ENCODE data around the gene NUCKS1. TPM values are rescaled to one million over a fixed set of nuclear protein-coding genes. Genes with fewer than 3 reads are reported as not detected.

The NUCKS1 gene
- total RNA-seq, 5 donors from 2014 or later (not counting 1 experiment from before 2014, with no cell fraction given) = 84.0 to 101 (median 94.6) TPM

- WGBS (ENCODE audit: insufficient coverage) = 100% methylated on average over 6 of the region's 13 CpGs
- H3K4me3 ChIP-seq (ENCODE audit: control insufficient read depth in 1 of 2, extremely low read depth in 1 of 2, low read length in 1 of 2) = no peak overlapping the region
- Mint-ChIP-seq H3K4me1 (peaks cover 28 to 35% (median 33%) of the 10 kb centered on the region in 3 donors), H3K9me3 (no peaks in the 10 kb centered on the region), H3K36me3 (no peaks in the 10 kb centered on the region), H3K4me3 (peak overlapping the region; percentile 93 to 95 (median 93)), H3K27me3 (no peaks in the 10 kb centered on the region), H3K27ac (peak overlapping the region; percentile 96 to 99)
- H3K4me1 ChIP-seq (ENCODE audit: control insufficient read depth in 1 of 2, extremely low read depth in 1 of 2, insufficient read depth in 2 of 2, low read length in 2 of 2) = peaks cover 8 to 23% of the 10 kb centered on the region in 2 experiments
- peaks cover 0 to 5% of the 10 kb centered on the region in 2 donors for H3K36me3 ChIP-seq (ENCODE audit: control insufficient read depth in 2 of 2, extremely low read depth in 1 of 2, insufficient read depth in 1 of 2, low read length in 1 of 2)
- DNase-seq (peak in 1 of 35 experiments; percentile 54), ATAC-seq (replicated peaks in 1 of 4) (no peak)
- H3K9me3 ChIP-seq = no peaks in the 10 kb centered on the region
- H3K27ac ChIP-seq (ENCODE audit: low read length) = no peak overlapping the region
- CTCF ChIA-PET = no interaction called here
- POLR2A ChIA-PET = interaction anchor here in 1 of 2 donors (0.5 kb wide), 1 partner anchor 33 kb away, joined by 3 read pairs; no protein-coding TSS in a partner anchor
- H3K27me3 ChIP-seq (replicated peaks in 1 of 2; ENCODE audit: control insufficient read depth in 2 of 2, extremely low read depth in 1 of 2, insufficient read depth in 2 of 2, low read length in 1 of 2) = no peaks in the 10 kb centered on the region
Measured at GRCh38 chr1:205751036-205751651, 1.2 kb upstream of the NUCKS1 start.

- peaks cover 42 to 49% (median 42%) of the 10 kb centered on the region in 3 donors for H3K4me1 Mint-ChIP-seq
- POLR2A ChIA-PET = interaction anchor here (0.6 to 1.3 kb wide), 5 partner anchors 10 to 806 kb away, joined by 3 to 7 read pairs (median 3); no protein-coding TSS in a partner anchor
- CTCF ChIA-PET = interaction anchor here in 1 of 2 donors (2.0 kb wide), 1 partner anchor 33 kb away, joined by 8 read pairs; no protein-coding TSS in a partner anchor
- 0% methylated on average over 43 of the region's 81 CpGs for WGBS (ENCODE audit: insufficient coverage)
- Histone ChIP-seq H3K27me3 (replicated peaks in 1 of 2; ENCODE audit: control insufficient read depth in 2 of 2, extremely low read depth in 1 of 2, insufficient read depth in 2 of 2, low read length in 1 of 2) (no peaks in the 10 kb centered on the region), H3K36me3 (ENCODE audit: control insufficient read depth in 2 of 2, extremely low read depth in 1 of 2, insufficient read depth in 1 of 2, low read length in 1 of 2) (peaks cover 0 to 5% of the 10 kb centered on the region in 2 donors), H3K4me3 (ENCODE audit: control insufficient read depth in 1 of 2, extremely low read depth in 1 of 2, low read length in 1 of 2) (peak overlapping the region; percentile 86 to 90), H3K27ac (ENCODE audit: low read length) (peak overlapping the region; percentile 86), H3K9me3 (no peaks in the 10 kb centered on the region), H3K4me1 (ENCODE audit: control insufficient read depth in 1 of 2, extremely low read depth in 1 of 2, insufficient read depth in 2 of 2, low read length in 2 of 2) (peaks cover 8 to 24% of the 10 kb centered on the region in 2 experiments)
- peak overlapping the region; percentile 96 to 99 for H3K27ac Mint-ChIP-seq
- H3K9me3 Mint-ChIP-seq = no peaks in the 10 kb centered on the region
- ATAC-seq (replicated peaks in 1 of 4) (peak; percentile 80 to 85 (median 83)), DNase-seq (peak; percentile 86 to 98 (median 96))
- peak overlapping the region; percentile 93 to 98 (median 96) for H3K4me3 Mint-ChIP-seq
- H3K36me3 Mint-ChIP-seq = no peaks in the 10 kb centered on the region
- no peaks in the 10 kb centered on the region for H3K27me3 Mint-ChIP-seq
Measured at GRCh38 chr1:205749234-205750137, 496 bp downstream of the NUCKS1 start.

DNA sequence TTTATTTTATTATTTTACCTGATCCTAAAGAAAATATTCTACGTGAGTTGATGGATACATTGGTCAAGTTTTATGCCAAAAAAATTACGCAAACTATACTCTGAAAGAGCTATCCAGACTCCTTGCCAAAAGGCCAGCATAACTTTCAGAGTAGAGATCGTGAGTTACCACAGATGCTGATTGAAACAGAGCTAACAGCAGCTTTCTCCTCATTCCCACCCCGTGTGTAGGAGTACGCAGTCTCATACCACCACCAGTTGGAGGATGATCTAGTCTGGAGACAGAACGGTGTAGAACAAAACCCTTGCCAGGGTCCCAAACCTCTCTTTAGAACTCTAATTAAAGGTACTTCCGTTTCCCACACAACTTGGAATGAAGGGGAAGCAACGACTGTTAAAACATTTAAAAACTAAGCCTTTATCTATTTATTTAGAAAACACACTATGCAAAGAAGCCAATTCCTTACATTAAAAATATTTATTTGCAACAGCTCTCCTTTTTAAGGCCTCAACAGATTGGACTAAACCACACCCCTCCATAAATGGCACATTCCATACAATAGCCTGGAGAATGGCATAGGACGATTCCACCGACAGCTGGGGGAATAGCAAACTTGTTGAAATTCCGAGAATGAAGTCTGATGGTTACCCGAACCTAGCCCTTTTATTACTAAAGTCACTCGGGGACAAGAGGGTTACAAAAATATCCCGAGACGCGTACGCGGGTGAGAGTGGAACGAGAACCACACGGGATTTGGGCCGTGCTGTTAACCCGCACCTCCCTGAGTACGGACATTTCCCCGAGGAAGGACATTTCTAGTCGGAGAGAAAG is 1.4 kb downstream of the NUCKS1 start:
- Mint-ChIP-seq H3K27ac (peak overlapping the region; percentile 90 to 96), H3K9me3 (no peaks in the 10 kb centered on the region), H3K4me1 (peaks cover 48 to 55% (median 49%) of the 10 kb centered on the region in 3 donors), H3K4me3 (peak overlapping the region; percentile 93 to 98 (median 96)), H3K27me3 (no peaks in the 10 kb centered on the region), H3K36me3 (no peaks in the 10 kb centered on the region)
- peaks cover 8 to 29% of the 10 kb centered on the region in 2 experiments for H3K4me1 ChIP-seq (ENCODE audit: control insufficient read depth in 1 of 2, extremely low read depth in 1 of 2, insufficient read depth in 2 of 2, low read length in 2 of 2)
- ChIA-PET CTCF (interaction anchor here in 1 of 2 donors (0.7 to 2.0 kb wide), 2 partner anchors 25 to 34 kb away, joined by 5 to 8 read pairs; no protein-coding TSS in a partner anchor), POLR2A (interaction anchor here (0.6 to 1.3 kb wide), 6 partner anchors 25 to 72 kb away, joined by 3 to 5 read pairs (median 3); no protein-coding TSS in a partner anchor)
- H3K4me3 ChIP-seq (ENCODE audit: control insufficient read depth in 1 of 2, extremely low read depth in 1 of 2, low read length in 1 of 2) = peak overlapping the region; percentile 86 to 90
- H3K27ac ChIP-seq (ENCODE audit: low read length) = peak overlapping the region; percentile 78
- no peaks in the 10 kb centered on the region for H3K27me3 ChIP-seq (replicated peaks in 1 of 2; ENCODE audit: control insufficient read depth in 2 of 2, extremely low read depth in 1 of 2, insufficient read depth in 2 of 2, low read length in 1 of 2)
- 1% methylated on average over 14 of the region's 25 CpGs for WGBS (ENCODE audit: insufficient coverage)
- ATAC-seq (replicated peaks in 1 of 4) = peak; percentile 0 to 6 (median 1)
- no peaks in the 10 kb centered on the region for H3K9me3 ChIP-seq
- H3K36me3 ChIP-seq (ENCODE audit: control insufficient read depth in 2 of 2, extremely low read depth in 1 of 2, insufficient read depth in 1 of 2, low read length in 1 of 2) = peaks cover 0 to 5% of the 10 kb centered on the region in 2 donors
- peak in 11 of 35 experiments; percentile 7 to 59 (median 36) for DNase-seq

GRCh38 chr1:205746757-205747412 is 3.1 kb downstream of the NUCKS1 start:
- H3K27ac Mint-ChIP-seq = peak overlapping the region; percentile 30 to 62
- H3K4me1 Mint-ChIP-seq = peaks cover 53 to 69% (median 58%) of the 10 kb centered on the region in 3 donors
- no peaks in the 10 kb centered on the region for H3K27me3 ChIP-seq (replicated peaks in 1 of 2; ENCODE audit: control insufficient read depth in 2 of 2, extremely low read depth in 1 of 2, insufficient read depth in 2 of 2, low read length in 1 of 2)
- ChIA-PET POLR2A (interaction anchor here (0.6 to 1.2 kb wide), 4 partner anchors 14 to 1908 kb away, joined by 3 to 8 read pairs (median 4); no protein-coding TSS in a partner anchor), CTCF (interaction anchor here in 1 of 2 donors (0.8 kb wide), 1 partner anchor 22 kb away, joined by 3 read pairs; no protein-coding TSS in a partner anchor)
- peak overlapping the region; percentile 17 to 96 (median 23) for H3K4me3 Mint-ChIP-seq
- no peaks in the 10 kb centered on the region for H3K36me3 Mint-ChIP-seq
- no peaks in the 10 kb centered on the region for H3K9me3 Mint-ChIP-seq
- H3K36me3 ChIP-seq (ENCODE audit: control insufficient read depth in 2 of 2, extremely low read depth in 1 of 2, insufficient read depth in 1 of 2, low read length in 1 of 2) = peaks cover 0 to 5% of the 10 kb centered on the region in 2 donors
- H3K4me3 ChIP-seq (ENCODE audit: control insufficient read depth in 1 of 2, extremely low read depth in 1 of 2, low read length in 1 of 2) = no peak overlapping the region
- H3K4me1 ChIP-seq (ENCODE audit: control insufficient read depth in 1 of 2, extremely low read depth in 1 of 2, insufficient read depth in 2 of 2, low read length in 2 of 2) = peaks cover 10 to 29% of the 10 kb centered on the region in 2 experiments
- no peak overlapping the region for H3K27ac ChIP-seq (ENCODE audit: low read length)
- DNase-seq (no peak), ATAC-seq (replicated peaks in 1 of 4) (no peak)
- no CpG with 5 or more reads among the region's 5 CpGs for WGBS (ENCODE audit: insufficient coverage)
- no peaks in the 10 kb centered on the region for H3K9me3 ChIP-seq
- H3K27me3 Mint-ChIP-seq = no peaks in the 10 kb centered on the region

DNA sequence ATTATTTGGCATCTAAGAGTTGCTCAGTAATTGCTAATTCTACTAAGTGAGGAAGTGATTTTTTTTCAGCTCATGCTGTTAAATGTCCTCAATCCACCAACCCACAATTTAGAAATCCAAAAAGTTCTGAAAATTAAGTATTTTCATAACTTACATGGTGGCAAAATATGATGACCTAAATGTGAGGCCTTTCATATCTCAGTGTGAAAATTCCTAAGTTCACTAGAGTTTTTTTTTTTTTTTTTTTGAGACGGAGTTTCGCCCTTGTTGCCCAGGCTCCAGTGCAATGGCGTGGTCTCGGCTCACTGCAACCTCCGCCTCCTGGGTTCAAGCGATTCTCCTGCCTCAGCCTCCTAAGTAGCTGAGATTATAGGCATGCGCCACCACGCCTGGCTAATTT is 5.6 kb downstream of the NUCKS1 start:
- H3K4me3 ChIP-seq (ENCODE audit: control insufficient read depth in 1 of 2, extremely low read depth in 1 of 2, low read length in 1 of 2) = no peak overlapping the region
- H3K9me3 ChIP-seq = no peaks in the 10 kb centered on the region
- ChIA-PET POLR2A (interaction anchor here in 1 of 2 donors (1.5 kb wide), 1 partner anchor 67 kb away, joined by 11 read pairs; no protein-coding TSS in a partner anchor), CTCF (interaction anchor here in 1 of 2 donors (0.6 kb wide), 1 partner anchor 356 kb away, joined by 4 read pairs; no protein-coding TSS in a partner anchor)
- WGBS (ENCODE audit: insufficient coverage) = no CpG with 5 or more reads among the region's 8 CpGs
- H3K27me3 ChIP-seq (replicated peaks in 1 of 2; ENCODE audit: control insufficient read depth in 2 of 2, extremely low read depth in 1 of 2, insufficient read depth in 2 of 2, low read length in 1 of 2) = no peaks in the 10 kb centered on the region
- Mint-ChIP-seq H3K27me3 (no peaks in the 10 kb centered on the region), H3K27ac (peak overlapping the region in 1 of 2 donors; percentile 1), H3K4me3 (no peak overlapping the region), H3K36me3 (no peaks in the 10 kb centered on the region), H3K9me3 (no peaks in the 10 kb centered on the region), H3K4me1 (peaks cover 65 to 72% (median 65%) of the 10 kb centered on the region in 3 donors)
- H3K36me3 ChIP-seq (ENCODE audit: control insufficient read depth in 2 of 2, extremely low read depth in 1 of 2, insufficient read depth in 1 of 2, low read length in 1 of 2) = peaks cover 0 to 5% of the 10 kb centered on the region in 2 donors
- no peak for DNase-seq
- H3K27ac ChIP-seq (ENCODE audit: low read length) = no peak overlapping the region
- no peak for ATAC-seq (replicated peaks in 1 of 4)
- peaks cover 11 to 27% of the 10 kb centered on the region in 2 experiments for H3K4me1 ChIP-seq (ENCODE audit: control insufficient read depth in 1 of 2, extremely low read depth in 1 of 2, insufficient read depth in 2 of 2, low read length in 2 of 2)

Data from T-cell (primary cell).